Measurements from ENCODE around the gene PACSIN1.

DNA sequence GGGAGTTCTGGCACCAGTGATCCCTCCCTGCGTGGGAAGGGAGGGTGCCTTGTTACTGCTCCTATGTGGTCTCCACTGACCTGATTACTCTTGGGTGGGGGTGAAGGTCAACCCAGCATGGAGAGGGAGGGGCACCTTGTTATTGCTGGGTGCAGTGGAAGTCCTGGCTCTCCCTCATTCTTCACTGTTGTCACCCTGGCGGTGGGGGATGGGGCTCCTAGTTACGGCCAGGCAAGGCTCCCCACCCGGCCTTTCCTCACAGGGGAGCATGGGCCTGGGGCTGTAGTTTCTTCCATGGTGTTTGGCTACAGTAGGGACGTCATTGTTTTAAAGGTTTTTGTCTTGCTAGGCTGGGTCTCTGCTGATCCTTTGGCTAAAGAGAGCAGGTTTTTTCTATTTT, 40.8 kb downstream of the PACSIN1 start:
- TF ChIP-seq YY1 (IDR thresholded peaks at IDR 0.05; ENCODE audit: insufficient read depth, insufficient read length) (no peak), ZNF274 (IDR thresholded peaks at IDR 0.05; ENCODE audit: low read depth, low read length) (no peak)
